ENCODE results near the gene HS1BP3.

Gene HS1BP3

GRCh38 chr2:20641123-20641985 lies 9.5 kb downstream of the HS1BP3 start:
- Histone ChIP-seq H3K9ac (ENCODE audit: low read depth, low read length) (no peak overlapping the region), H3K27me3 (ENCODE audit: control insufficient read depth, insufficient read depth, low read length) (no peaks in the 10 kb centered on the region), H3K4me3 (ENCODE audit: low read depth, low read length) (no peak overlapping the region), H3K36me3 (ENCODE audit: control insufficient read depth, insufficient read depth, low read length) (peaks cover 4% of the 10 kb centered on the region; the same call in 1 of the 2 replicates), H3K9me3 (ENCODE audit: control insufficient read depth, insufficient read depth, low read length) (no peaks in the 10 kb centered on the region), H3K4me1 (ENCODE audit: control insufficient read depth, insufficient read depth, low read length) (no peaks in the 10 kb centered on the region), H3K27ac (ENCODE audit: low read depth, low read length) (no peak overlapping the region)

- Histone ChIP-seq H3K9me3 (ENCODE audit: control insufficient read depth, insufficient read depth, low read length) (no peaks in the 10 kb centered on the region), H3K36me3 (ENCODE audit: control insufficient read depth, insufficient read depth, low read length) (peaks cover 4% of the 10 kb centered on the region; the same call in 1 of the 2 replicates), H3K9ac (ENCODE audit: low read depth, low read length) (no peak overlapping the region), H3K4me1 (ENCODE audit: control insufficient read depth, insufficient read depth, low read length) (peaks cover 2% of the 10 kb centered on the region), H3K27me3 (ENCODE audit: control insufficient read depth, insufficient read depth, low read length) (no peaks in the 10 kb centered on the region), H3K4me3 (ENCODE audit: low read depth, low read length) (no peak overlapping the region), H3K27ac (ENCODE audit: low read depth, low read length) (no peak overlapping the region)
Measured at GRCh38 chr2:20640411-20641122, 10.3 kb downstream of the HS1BP3 start.

- Histone ChIP-seq H3K9ac (ENCODE audit: low read depth, low read length) (no peak overlapping the region), H3K4me1 (ENCODE audit: control insufficient read depth, insufficient read depth, low read length) (peaks cover 5% of the 10 kb centered on the region), H3K27ac (ENCODE audit: low read depth, low read length) (no peak overlapping the region), H3K27me3 (ENCODE audit: control insufficient read depth, insufficient read depth, low read length) (no peaks in the 10 kb centered on the region), H3K36me3 (ENCODE audit: control insufficient read depth, insufficient read depth, low read length) (peaks cover 4% of the 10 kb centered on the region; the same call in 1 of the 2 replicates), H3K9me3 (ENCODE audit: control insufficient read depth, insufficient read depth, low read length) (no peaks in the 10 kb centered on the region), H3K4me3 (ENCODE audit: low read depth, low read length) (no peak overlapping the region)
Measured at GRCh38 chr2:20638646-20639430, 12.1 kb downstream of the HS1BP3 start.

GRCh38 chr2:20638014-20638413 lies 12.9 kb downstream of the HS1BP3 start:
- Histone ChIP-seq H3K27me3 (ENCODE audit: control insufficient read depth, insufficient read depth, low read length) (no peaks in the 10 kb centered on the region), H3K4me3 (ENCODE audit: low read depth, low read length) (no peak overlapping the region), H3K27ac (ENCODE audit: low read depth, low read length) (no peak overlapping the region), H3K9me3 (ENCODE audit: control insufficient read depth, insufficient read depth, low read length) (no peaks in the 10 kb centered on the region), H3K9ac (ENCODE audit: low read depth, low read length) (no peak overlapping the region), H3K4me1 (ENCODE audit: control insufficient read depth, insufficient read depth, low read length) (peaks cover 5% of the 10 kb centered on the region), H3K36me3 (ENCODE audit: control insufficient read depth, insufficient read depth, low read length) (peaks cover 4% of the 10 kb centered on the region; the same call in 1 of the 2 replicates)

- H3K27ac ChIP-seq (ENCODE audit: low read depth, low read length), result no peak overlapping the region
- H3K27me3 ChIP-seq (ENCODE audit: control insufficient read depth, insufficient read depth, low read length), result no peaks in the 10 kb centered on the region
- peaks cover 4% of the 10 kb centered on the region; the same call in 1 of the 2 replicates for H3K36me3 ChIP-seq (ENCODE audit: control insufficient read depth, insufficient read depth, low read length)
- no peak overlapping the region for H3K4me3 ChIP-seq (ENCODE audit: low read depth, low read length)
- H3K4me1 ChIP-seq (ENCODE audit: control insufficient read depth, insufficient read depth, low read length), result peaks cover 9% of the 10 kb centered on the region
- H3K9me3 ChIP-seq (ENCODE audit: control insufficient read depth, insufficient read depth, low read length), result no peaks in the 10 kb centered on the region
- H3K9ac ChIP-seq (ENCODE audit: low read depth, low read length), result no peak overlapping the region
Measured at GRCh38 chr2:20637147-20637546, 13.8 kb downstream of the HS1BP3 start.

- Histone ChIP-seq H3K36me3 (ENCODE audit: control insufficient read depth, insufficient read depth, low read length) (peaks cover 4% of the 10 kb centered on the region; the same call in 1 of the 2 replicates), H3K4me1 (ENCODE audit: control insufficient read depth, insufficient read depth, low read length) (peaks cover 9% of the 10 kb centered on the region), H3K27ac (ENCODE audit: low read depth, low read length) (no peak overlapping the region), H3K27me3 (ENCODE audit: control insufficient read depth, insufficient read depth, low read length) (no peaks in the 10 kb centered on the region), H3K9me3 (ENCODE audit: control insufficient read depth, insufficient read depth, low read length) (no peaks in the 10 kb centered on the region), H3K4me3 (ENCODE audit: low read depth, low read length) (no peak overlapping the region), H3K9ac (ENCODE audit: low read depth, low read length) (no peak overlapping the region)
Measured at GRCh38 chr2:20635675-20636584, 15.0 kb downstream of the HS1BP3 start.

- H3K9ac ChIP-seq (ENCODE audit: low read depth, low read length), result no peak overlapping the region
- no peaks in the 10 kb centered on the region for H3K9me3 ChIP-seq (ENCODE audit: control insufficient read depth, insufficient read depth, low read length)
- no peaks in the 10 kb centered on the region for H3K27me3 ChIP-seq (ENCODE audit: control insufficient read depth, insufficient read depth, low read length)
- H3K27ac ChIP-seq (ENCODE audit: low read depth, low read length), result no peak overlapping the region
- no peak overlapping the region for H3K4me3 ChIP-seq (ENCODE audit: low read depth, low read length)
- peaks cover 9% of the 10 kb centered on the region for H3K4me1 ChIP-seq (ENCODE audit: control insufficient read depth, insufficient read depth, low read length)
- H3K36me3 ChIP-seq (ENCODE audit: control insufficient read depth, insufficient read depth, low read length), result no peaks in the 10 kb centered on the region
Measured at GRCh38 chr2:20635113-20635510, 15.8 kb downstream of the HS1BP3 start.

GRCh38 chr2:20634507-20635112 lies 16.3 kb downstream of the HS1BP3 start:
- Histone ChIP-seq H3K4me1 (ENCODE audit: control insufficient read depth, insufficient read depth, low read length) (peaks cover 9% of the 10 kb centered on the region), H3K27ac (ENCODE audit: low read depth, low read length) (no peak overlapping the region), H3K36me3 (ENCODE audit: control insufficient read depth, insufficient read depth, low read length) (no peaks in the 10 kb centered on the region), H3K9ac (ENCODE audit: low read depth, low read length) (no peak overlapping the region), H3K4me3 (ENCODE audit: low read depth, low read length) (no peak overlapping the region), H3K27me3 (ENCODE audit: control insufficient read depth, insufficient read depth, low read length) (no peaks in the 10 kb centered on the region), H3K9me3 (ENCODE audit: control insufficient read depth, insufficient read depth, low read length) (no peaks in the 10 kb centered on the region)

GRCh38 chr2:20633794-20634506 lies 16.9 kb downstream of the HS1BP3 start:
- H3K9me3 ChIP-seq (ENCODE audit: control insufficient read depth, insufficient read depth, low read length), result no peaks in the 10 kb centered on the region
- H3K4me1 ChIP-seq (ENCODE audit: control insufficient read depth, insufficient read depth, low read length), result peaks cover 9% of the 10 kb centered on the region
- H3K4me3 ChIP-seq (ENCODE audit: low read depth, low read length), result no peak overlapping the region
- H3K27me3 ChIP-seq (ENCODE audit: control insufficient read depth, insufficient read depth, low read length), result no peaks in the 10 kb centered on the region
- H3K27ac ChIP-seq (ENCODE audit: low read depth, low read length), result no peak overlapping the region
- no peak overlapping the region for H3K9ac ChIP-seq (ENCODE audit: low read depth, low read length)
- H3K36me3 ChIP-seq (ENCODE audit: control insufficient read depth, insufficient read depth, low read length), result no peaks in the 10 kb centered on the region

Measured in HUES48 (cell line).